HG02885 (cell line): ENCODE measurements around the gene UMPS.

Source experiments
- ATAC-seq: cut with Tn5 transposase; IDR thresholded peaks from one replicate; pipeline ENCODE4 v1.9.1; 2021; ENCODE audit warnings: mild to moderate bottlenecking; ENCODE audit not compliant: unreplicated experiment, poor library complexity

The UMPS gene

DNA sequence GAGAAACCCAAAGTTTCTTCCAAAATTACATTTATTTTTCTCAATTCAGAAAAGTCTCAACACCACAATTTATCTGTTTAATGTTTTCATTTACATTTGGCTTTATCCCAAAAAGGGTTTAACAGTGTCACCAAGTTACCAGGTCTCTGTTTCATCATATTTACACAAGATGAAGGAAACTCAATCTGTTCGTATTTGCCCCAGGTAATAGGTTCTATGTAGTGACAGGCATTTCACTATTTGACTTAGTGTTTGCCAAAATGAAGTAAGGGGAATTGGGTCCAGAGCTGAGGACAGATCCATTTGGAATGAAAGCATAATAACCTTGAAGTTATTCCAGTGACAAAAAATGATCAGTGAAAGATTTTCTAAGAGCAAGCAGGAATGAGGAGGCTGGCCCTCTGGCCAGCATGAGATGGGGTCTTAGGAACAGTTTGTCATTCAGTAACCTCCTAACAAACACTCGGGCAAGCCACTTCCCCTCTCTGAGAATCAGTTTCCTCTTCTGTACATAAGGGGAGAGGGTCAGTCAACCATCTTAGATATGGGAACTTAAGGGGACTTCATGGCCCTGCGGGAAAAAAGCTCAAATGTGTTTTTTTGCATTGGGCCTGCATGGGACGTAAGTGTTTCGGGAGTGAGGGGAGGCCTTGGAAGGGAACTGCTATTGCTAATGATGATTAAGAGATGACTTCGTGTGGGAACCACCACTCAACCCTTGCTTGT lies 31.8 kb downstream of the UMPS start:
- no peak for ATAC-seq

DNA sequence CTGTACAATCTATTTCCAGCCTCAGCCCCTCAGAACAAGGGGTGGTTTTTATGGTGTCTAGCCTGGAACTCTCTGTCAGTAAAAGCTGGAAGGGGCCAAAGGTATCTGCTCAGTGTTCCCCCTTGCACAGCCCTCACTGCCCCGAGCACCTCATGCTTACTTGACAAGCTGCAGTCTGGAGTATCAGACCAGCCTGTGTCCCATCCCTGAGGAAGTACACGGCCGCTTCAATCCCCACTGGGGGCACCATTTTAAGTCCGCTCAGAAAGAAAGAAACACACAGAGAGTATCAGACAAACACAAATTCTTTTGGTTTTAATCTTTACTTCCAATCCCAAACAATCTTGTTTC lies 32.4 kb downstream of the UMPS start:
- ATAC-seq: no peak

GRCh38 chr3:124763206-124763605 lies 33.0 kb downstream of the UMPS start:
- ATAC-seq: no peak

GRCh38 chr3:124763644-124764358 lies 33.5 kb downstream of the UMPS start:
- no peak for ATAC-seq

DNA sequence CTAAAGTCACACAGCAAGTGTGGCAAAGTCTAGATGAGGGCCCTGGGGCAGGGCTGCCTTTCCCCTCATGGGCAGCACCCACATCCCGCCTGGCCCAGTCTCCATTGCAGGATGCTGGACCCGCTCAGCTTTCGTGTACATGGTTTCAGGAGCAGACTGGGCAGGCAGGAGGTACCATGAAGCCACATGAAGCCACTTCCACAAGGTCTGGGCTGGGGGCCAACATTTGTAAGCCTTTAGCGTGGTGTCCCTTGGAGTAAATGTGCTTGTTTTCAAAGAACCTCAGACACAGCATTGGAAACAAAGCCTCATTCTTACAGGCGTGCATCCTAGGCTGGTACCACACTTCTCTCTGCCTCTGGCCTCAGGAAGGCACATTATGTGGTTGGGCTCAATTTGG lies 34.5 kb downstream of the UMPS start:
- no peak for ATAC-seq

- no peak for ATAC-seq
Observed at GRCh38 chr3:124765197-124765840, 35.1 kb downstream of the UMPS start.

GRCh38 chr3:124766113-124767095 lies 36.2 kb downstream of the UMPS start:
- no peak for ATAC-seq

GRCh38 chr3:124767264-124767663 lies 37.0 kb downstream of the UMPS start:
- ATAC-seq: no peak

DNA sequence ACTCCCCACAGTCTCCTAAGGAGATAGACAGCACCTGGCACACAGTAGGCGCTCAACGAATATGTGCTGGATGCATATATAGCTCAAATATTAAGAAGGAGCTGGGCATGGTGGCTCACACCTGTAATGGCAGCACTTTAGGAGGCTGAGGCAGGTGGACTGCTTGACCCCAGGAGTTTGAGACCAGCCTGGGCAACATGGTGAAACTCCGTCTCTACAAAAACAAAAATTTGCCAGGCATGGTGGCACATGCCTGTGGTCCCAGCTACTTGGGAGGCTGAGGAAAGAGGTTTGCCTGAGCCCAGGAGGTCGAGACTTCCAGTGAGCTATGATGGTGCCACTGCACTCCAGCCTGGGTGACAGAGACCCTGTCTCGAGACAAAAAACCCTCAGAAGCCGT lies 37.4 kb downstream of the UMPS start:
- ATAC-seq: no peak

DNA sequence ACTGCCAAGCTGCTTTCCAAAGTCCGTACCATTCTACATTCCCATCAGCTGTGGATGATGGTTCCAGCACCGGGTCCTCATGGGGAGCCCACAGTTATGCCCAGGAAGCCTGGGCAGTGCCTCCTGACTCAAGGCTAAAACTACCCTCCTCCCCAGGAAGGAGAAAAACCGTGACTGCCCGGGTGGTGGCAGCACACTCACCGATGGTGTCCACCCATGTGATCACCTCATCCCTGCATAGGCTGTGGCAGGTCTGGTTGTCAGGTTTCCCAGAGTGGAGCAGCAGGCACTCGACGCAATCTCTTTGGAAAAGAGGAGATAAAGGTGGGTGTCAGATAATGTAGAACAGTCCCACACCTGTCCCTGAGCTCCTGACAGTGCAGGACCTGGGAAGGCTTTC lies 38.6 kb downstream of the UMPS start:
- ATAC-seq: no peak

GRCh38 chr3:124769462-124769861 lies 39.2 kb downstream of the UMPS start:
- ATAC-seq: no peak

GRCh38 chr3:124770336-124771082 lies 40.3 kb downstream of the UMPS start:
- ATAC-seq: no peak

- no peak for ATAC-seq
Observed at GRCh38 chr3:124771083-124771445, 40.8 kb downstream of the UMPS start.

DNA sequence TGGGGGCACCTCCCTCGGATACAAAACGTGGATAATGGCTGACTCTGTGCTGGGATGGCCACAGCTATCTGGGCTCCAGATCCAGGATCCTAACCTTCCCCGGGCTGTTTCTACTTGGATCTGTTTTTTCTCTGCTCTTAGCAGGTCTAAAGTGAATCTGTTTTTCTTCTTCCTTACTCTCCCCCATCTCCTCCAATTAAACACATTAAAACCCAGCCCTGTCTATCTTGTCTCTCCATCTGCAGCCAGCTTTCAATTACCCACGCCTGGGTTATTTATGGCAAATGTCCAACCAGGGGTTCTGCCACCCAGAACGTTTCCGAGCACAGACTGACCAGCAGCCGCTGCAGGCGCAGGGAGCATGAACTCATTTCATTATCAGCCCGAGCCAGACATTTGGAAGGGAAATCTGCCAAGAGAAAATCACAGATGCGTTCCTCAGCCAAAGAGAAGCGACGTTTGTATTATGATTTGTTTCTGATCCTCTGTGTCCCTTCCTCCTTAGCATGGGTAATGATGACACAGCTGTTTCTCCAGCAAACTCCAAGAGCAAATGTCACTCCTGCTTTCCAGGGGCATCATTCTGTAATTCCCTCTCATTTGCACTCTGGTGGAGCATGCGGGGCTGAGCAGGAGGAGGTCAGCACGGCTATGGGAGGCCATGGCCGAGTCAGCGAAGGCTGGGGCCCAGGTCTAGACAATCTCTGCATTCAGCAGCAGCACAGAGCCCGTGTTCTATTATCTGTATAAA lies 42.0 kb downstream of the UMPS start:
- no peak for ATAC-seq

GRCh38 chr3:124773351-124774326 lies 43.4 kb downstream of the UMPS start:
- ATAC-seq: no peak

DNA sequence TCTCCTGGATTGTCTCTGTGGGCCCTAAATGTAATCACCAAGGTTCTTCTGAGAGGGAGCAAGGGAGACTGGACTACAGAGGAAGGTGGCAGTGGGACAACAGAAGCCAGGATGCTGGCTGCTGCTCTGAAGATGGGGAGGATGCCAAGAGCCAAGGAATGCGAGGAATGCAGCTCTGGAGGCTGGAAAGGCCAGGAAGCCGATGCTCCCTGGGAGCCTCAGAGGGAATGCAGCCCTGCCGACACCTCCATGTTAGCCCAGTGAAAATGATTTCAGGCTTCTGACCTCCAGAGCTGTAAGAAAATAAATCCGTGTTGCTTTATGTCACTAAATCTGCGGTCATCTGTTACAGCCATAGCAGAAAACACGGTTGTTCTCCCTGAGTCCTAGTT lies 44.1 kb downstream of the UMPS start:
- no peak for ATAC-seq

DNA sequence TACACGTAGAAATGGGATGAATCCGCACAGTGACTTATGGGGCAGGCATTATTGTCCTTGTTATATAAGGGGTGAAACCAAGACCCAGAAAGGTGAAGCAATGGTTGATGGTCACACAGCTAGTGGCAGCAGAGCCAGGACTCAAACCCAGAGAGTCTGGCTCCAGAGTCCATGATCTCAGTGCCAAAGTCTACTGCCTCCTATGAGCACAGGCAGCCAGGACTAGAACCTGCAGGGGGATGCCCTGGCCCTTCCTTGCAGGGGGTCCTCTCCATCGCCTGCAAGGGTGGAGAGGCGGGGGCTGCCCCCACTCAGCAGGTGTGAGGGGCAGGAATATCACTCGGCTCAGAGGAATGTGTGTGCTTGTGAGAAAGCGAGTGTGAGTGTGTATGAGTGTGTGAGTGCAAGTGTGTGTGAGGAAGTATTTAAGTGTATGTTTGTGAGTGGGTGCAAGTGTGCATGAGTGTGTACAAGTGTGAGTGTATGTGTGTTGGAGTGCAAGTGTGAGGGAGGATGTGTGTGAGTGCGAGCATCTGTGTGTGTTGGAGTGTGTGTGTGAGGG lies 44.7 kb downstream of the UMPS start:
- ATAC-seq: no peak

- no peak for ATAC-seq
Observed at GRCh38 chr3:124775877-124776276, 45.6 kb downstream of the UMPS start.
